HG03469 (cell line): ENCODE measurements around the gene GOLGA8M.
"Not testable (repeated sequence)": the region's sequence is repeated elsewhere in the genome, so short reads cannot be mapped to it uniquely, and the experiment has no call there.

ENCODE experiments used
- ATAC-seq: cut with Tn5 transposase; IDR thresholded peaks from one replicate; pipeline ENCODE4 v1.9.1; 2021; ENCODE audit warnings: mild to moderate bottlenecking, moderate library complexity, moderate number of reproducible peaks; ENCODE audit not compliant: unreplicated experiment

Gene GOLGA8M, protein sequence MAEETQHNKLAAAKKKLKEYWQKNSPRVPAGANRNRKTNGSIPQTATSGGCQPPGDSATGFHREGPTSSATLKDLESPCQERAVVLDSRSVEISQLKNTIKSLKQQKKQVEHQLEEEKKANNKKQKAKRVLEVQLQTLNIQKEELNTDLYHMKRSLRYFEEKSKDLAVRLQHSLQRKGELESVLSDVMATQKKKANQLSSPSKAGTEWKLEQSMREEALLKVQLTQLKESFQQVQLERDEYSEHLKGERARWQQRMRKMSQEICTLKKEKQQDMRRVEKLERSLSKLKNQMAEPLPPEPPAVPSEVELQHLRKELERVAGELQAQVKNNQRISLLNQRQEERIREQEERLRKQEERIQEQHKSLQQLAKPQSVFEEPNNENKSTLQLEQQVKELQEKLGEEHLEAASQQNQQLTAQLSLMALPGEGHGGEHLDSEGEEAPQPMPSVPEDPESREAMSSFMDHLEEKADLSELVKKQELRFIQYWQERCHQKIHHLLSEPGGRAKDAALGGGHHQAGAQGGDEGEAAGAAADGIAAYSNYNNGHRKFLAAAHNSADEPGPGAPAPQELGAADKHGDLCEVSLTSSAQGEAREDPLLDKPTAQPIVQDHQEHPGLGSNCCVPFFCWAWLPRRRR

DNA sequence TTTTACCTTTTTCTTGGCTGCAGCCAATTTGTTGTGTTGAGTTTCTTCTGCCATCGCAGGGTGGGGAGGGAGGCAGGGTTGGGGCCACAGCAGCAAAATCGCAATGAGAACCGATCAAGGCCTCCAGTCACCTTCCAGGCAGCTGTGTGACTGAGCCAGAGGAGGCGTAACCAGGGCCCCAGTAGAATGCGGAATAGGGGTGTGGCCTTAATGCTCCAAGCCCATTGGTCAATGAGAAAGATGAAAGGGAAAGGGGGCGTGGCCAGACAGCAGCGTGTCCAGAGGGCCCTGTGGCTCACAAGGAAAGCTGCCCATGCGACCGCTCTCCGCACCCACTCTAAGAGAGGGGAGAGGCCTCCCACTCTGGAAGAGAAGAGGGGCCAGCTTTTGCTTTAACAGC lies at the start of gene GOLGA8M:
Gene GOLGA8M, minus strand, starts transcription at position 152 of the 400 bp plus-strand sequence. Its CDS starts 98 bp downstream, at position 54.
- ATAC-seq: not testable (repeated sequence)

DNA sequence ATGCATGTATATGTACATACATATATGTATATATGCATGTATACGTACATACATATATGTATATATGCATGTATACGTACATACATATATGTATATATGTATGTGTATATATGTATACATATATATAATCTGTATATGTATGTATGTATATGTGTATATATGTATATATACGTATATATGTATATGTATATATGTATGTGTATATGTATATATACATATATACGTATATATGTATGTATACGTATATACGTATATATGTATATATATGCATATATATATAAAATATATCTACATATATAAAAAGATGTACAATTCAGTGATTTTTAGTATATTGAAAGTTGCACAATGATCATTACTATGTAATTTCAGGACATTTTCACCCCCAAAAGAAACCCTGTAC lies 30.7 kb upstream of the GOLGA8M start:
- not testable (repeated sequence) for ATAC-seq

DNA sequence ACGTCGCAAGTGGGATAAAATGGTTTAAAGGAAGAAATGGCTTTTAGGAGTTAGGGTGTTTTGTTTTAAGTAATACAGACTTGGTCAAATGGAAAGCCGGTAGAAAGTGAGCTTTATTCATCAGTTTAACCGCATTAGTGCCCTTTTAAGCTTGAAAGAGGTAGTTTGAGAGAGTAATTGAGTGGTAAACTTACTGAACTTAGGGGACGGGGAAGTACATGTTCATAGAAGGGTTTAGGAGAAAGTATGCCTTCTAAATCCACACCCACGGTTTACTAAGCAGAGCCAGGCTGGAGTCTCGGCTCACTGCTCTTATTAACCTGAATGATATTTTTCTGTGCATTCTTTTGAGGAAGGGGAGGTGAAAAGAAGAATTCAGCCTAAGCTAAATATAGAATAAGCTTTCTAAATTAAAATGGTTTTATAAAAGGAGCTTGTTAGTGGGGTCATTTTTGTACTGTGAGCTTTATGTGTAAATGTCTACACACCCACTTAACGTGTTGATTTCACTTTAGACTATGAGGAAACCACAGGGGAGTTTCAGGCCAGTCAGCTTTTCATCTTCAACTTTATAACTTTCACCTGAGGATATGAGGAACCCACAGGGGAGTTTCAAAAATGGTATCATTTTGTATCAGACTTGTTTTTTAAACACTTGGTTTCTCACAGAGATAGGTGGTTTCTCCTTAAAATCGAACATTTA lies 26.5 kb upstream of the GOLGA8M start:
- ATAC-seq: not testable (repeated sequence)

DNA sequence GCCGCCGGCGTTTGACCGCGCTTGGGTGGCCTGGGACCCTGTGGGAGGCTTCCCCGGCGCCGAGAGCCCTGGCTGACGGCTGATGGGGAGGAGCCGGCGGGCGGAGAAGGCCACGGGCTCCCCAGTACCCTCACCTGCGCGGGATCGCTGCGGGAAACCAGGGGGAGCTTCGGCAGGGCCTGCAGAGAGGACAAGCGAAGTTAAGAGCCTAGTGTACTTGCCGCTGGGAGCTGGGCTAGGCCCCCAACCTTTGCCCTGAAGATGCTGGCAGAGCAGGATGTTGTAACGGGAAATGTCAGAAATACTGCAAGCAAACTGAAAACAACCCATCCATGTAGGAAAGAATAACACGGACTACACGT lies 26.0 kb upstream of the GOLGA8M start:
- ATAC-seq: not testable (repeated sequence)

DNA sequence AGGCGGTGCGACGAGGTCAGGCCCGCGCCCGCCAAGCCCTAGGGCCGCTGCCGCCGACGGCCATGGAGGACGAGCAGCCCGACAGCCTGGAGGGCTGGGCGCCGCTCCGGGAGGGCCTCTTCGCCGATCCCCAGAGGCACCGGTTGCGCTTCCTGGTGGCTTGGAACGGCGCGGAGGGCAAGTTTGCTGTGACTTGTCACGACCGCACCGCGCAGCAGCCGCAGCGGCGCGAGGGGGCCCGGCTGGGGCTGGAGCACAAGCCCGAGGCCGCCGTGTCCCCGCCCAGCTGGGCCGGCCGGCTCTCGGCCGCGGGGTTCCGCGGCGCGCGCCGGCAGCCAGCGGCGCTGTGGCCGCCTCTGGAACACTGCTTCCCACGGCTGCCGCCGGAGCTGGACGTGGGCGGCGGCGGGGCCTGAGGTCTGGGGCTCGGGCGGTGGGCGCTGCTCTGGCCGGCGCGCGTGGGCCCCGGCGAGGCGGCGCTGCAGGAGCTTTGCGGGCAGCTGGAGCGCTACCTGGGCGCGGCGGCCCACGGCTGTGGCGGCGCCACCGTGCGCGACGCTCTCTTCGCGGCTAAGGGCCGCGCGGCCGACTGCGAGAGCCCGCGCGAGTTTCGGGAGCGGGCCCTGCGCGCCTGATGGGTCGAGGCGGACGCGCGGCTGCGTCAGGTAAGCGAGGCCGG lies 25.4 kb upstream of the GOLGA8M start:
- peak; percentile 37 for ATAC-seq

DNA sequence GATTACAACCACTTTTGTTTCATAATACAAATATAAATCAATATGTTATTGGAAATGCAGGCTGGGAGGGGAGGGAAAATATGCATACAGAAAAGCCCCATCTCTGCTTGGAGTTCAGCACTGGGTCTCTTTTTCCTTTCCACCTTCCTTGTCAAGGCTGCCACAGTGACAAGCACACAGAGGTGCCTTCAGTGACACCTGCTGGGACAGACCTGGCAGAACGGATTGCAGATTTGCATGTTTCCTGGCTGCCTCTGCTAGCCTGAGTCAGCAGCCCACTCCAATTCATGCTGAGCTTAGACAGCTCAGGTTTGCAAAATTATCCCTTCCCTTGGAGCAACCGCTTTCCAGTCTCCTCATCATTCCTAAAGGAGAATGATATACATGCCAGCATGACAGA lies 15.8 kb upstream of the GOLGA8M start:
- ATAC-seq: not testable (repeated sequence)

DNA sequence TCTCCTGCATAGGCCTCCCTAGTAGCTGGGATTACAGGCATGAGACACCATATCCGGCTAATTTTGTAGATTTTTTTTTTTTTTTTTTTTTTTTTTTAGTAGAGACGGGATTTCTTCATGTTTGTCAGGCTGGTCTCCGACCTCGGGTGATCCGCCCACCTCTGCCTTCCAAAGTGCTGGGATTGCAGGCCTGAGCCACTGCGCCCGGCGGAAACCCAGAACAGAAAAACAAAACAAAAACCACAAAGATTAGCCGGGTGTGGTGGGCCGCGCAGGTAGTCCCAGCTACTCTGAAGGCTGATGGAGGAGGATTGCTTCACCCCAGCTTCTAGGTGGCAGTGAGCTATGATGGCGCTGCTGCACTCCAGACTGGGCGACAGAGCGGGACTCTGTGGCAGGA lies 14.8 kb upstream of the GOLGA8M start:
- not testable (repeated sequence) for ATAC-seq

DNA sequence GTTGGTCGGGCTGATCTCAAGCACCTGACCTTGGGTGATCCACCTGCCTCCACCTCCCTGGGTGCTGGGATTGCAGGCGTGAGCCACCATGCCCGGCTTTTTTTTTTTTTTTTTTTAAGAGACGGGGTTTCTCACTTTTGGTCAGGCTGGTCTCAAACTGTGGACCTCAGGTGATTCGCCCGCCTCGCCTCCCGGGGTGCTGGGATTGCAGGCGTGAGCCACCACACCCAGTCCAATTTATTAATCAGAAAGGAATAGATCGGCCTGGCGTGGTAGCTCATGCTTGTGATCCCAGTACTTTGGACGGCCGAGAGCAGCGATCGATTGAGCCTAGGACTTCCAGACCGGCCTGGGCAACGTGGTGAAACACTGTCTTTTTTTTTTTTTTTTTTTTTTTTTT lies 13.9 kb upstream of the GOLGA8M start:
- no peak for ATAC-seq

DNA sequence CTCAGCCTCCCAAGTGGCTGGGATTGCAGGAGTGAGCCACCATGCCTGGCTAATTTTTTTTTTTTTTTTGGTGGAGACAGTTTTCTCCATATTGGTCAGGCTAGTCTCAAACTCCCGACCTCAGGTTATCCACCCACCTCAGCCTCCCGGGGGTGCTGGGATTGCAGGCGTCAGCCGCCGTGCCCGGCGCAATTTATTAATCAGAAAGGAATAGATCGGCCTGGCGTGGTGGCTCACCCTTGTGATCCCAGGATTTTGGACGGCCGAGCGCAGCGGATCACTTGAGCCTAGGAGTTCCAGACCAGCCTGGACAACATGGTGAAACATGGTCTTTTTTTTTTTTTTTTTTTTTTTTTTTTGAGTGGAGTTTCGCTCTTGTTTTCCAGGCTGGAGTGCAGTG lies 13.3 kb upstream of the GOLGA8M start:
- ATAC-seq: no peak

DNA sequence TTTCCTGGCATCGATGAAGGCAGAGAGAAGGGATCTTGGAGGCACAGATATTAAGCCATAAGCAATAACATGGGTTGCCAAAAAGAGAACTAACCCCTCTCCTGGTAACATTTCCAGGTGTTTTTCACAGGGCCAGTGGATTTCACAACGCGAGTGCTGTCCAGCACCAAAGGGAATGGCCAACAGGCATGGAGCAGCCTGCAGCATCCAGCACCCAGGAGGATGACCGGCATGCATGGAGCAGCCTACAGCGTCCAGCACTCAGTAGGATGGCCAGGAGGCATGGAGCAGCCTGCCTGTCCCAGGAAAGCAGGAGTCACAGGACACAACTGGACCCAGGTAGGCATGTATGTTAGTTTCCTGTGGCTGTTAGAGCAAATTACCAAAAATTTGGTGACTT lies 11.8 kb upstream of the GOLGA8M start:
- not testable (repeated sequence) for ATAC-seq

DNA sequence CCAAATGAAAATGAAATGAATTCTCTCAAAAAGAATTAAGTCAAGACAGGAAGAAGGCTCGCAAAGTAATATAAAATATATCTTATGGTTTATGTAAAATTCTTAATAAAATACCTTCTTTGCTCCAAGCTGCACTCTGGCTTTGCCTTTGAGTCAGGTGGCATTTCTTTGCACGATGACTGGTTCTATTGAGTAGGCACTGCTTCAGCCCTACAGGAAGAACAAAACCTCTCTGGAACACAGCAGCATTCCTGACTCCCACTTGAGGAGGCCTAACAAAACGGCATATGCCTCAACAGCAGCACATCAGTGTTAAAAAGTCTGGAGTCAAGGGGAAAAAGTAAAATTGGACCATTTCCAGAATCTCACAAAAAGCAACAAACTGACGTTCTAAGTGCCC lies 7.4 kb upstream of the GOLGA8M start:
- ATAC-seq: not testable (repeated sequence)

DNA sequence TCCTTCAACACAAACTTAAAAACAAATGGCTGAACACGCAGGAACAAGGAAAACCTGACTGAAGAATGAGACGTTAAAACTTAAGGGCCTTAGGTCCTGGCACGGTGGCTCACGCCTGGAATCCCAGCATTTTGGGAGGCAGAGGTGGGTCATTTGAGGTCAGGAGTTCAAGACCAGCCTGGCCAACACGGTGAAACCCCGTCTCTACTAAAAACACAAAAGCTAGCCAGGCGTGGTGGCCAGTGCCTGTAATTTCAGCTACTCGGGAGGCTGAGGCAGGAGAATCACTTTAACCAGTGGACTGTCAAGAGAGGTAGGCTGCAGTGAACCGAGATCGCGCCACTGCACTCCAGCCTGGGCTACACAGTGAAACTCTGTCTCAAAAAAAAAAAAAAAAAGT lies 6.4 kb upstream of the GOLGA8M start:
- not testable (repeated sequence) for ATAC-seq

DNA sequence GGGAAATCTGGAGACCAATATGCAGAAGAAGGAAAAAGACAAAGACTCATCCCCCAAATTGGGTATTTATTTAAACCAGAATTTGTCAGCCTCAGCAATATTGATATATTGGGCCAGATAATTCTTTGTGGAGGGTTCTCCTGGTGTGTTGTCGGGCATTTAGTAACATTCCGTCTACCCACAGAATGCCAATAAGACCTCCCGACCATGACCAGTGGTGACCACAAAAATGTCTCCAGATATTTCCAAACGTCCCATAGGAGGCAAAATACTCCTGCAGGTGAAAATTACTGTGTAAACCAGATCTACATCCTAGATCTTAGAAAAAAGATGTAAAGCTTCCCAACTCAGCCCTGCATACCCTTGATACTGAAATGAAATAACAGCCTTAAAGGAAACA lies 2.0 kb upstream of the GOLGA8M start:
- ATAC-seq: not testable (repeated sequence)

DNA sequence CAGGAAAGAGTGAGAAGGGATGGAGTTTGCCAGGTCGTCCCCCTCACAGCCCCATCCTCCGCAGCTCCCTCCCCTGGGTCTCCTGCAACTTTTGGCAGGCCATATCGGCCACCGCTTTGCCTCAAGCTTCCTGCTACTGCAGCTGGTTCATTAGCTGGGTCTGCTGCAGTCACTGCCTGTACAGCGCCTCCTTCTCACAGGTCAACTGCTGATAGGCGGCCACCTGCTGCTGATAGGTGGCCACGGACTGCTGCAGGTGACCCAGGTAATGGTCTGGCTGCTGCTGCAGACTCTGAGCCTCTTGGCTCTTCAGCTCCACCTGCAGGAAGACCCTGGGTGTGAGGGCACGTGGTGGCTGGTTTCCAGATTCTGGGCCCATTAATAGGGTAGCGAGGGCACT lies 8.3 kb downstream of the GOLGA8M start:
- not testable (repeated sequence) for ATAC-seq

DNA sequence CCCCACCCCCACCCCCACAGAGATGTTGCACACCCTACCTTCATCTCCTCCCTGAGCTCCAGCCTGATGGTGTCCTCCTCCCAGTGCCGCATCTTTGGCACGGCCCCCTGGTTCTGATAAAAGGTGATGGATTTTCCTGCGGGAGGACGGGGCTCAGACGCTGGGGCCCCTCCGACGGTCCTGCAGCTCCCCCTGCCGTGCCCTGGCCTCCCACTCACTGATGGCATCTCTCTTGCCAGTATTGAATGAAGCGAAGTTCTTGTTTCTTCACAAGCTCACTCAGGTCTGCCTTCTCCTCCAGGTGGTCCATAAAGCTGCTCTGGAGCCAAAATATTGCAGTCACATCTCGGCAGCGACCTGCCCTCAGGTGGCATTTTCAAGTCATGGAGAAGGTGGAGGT lies 9.8 kb downstream of the GOLGA8M start:
- ATAC-seq: not testable (repeated sequence)

DNA sequence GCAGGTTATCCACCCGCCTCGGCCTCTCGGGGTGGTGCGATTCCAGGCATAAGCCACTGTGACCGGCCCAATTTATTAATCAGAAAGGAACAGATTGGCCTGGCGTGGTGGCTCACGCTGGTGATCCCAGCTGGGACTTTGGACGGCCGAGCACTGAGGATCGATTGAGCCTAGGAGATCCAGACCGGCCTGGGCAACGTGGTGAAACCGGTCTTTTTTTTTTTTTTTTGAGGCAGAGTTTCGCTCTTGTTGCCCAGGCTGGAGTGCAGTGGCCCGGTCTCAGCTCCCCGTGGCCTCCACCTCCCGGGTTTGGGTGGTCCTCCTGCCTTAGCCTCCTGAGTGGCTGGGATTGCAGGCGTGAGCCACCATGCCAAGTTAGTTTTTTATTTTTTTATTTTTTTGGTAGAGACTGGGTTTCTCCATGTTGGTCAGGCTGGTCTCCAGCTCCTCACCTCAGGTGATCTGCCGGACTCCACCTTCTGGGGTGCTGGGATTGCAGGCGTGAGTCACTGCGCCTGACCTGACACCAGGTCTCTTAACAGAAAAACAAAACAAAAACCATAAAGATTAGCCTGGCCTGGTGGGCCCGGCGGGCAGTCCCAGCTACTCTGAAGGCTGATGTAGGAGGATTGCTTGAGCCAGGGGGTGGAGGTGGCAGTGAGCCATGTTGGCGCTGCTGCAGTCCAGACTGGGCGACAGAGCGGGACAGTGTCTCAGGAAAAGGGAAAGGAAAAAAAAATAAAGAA lies 18.0 kb downstream of the GOLGA8M start:
- not testable (repeated sequence) for ATAC-seq

DNA sequence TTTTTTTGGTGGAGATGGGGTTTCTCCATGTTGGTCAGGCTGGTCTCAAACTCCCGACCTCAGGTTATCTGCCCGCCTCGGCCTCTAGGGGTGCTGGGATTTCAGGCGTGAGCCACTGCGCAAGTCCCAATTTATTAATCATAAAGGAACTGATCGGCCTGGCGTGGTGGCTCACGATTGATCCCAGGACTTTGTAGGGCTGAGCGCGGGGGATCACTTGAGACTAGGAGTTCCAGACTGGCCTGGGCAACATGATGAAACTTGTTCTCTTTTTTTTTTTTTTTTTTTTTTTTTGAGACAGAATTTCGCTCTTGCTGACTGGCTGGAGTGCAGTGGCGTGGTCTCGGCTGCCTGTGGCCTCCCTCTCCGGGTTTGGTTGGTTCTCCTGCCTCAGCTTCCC lies 19.2 kb downstream of the GOLGA8M start:
- ATAC-seq: not testable (repeated sequence)

DNA sequence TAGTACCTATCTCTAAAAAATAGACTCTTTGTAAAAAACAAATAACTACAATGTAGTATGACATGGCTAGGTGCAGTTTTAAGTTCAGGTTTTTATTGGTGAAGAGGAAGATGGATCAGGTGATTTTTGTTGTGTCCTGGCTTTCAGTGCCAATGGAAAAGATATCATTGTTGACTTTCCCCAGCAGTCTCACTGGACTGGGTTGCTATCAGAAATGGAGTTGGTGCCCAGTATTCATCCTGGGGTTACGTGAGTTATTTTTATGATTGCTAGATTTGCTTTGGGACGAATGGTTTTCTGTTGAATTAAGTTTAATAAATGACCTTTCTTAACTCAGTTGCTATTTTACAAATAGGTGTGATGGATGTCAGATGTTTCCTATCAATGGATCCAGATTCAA lies 38.7 kb downstream of the GOLGA8M start:
- not testable (repeated sequence) for ATAC-seq

DNA sequence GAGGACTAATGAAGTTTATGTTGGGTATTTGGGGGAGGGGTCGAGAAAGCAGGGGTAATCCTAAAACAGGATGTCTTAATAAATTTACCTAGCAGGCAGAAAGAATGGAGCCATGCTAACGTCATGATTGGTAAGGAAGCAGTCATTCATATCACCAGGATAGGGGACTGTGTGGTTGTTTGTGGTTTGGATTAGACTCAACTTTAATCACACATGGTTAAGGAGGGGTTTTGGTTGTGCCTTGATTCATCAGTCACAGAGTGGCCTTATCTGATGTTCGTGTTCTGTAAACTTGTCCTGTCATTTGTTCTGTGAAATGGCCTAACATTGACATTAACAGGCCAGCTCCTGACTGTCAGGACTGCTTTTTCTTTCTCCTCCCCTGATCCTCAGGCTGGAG lies 40.1 kb downstream of the GOLGA8M start:
- not testable (repeated sequence) for ATAC-seq

DNA sequence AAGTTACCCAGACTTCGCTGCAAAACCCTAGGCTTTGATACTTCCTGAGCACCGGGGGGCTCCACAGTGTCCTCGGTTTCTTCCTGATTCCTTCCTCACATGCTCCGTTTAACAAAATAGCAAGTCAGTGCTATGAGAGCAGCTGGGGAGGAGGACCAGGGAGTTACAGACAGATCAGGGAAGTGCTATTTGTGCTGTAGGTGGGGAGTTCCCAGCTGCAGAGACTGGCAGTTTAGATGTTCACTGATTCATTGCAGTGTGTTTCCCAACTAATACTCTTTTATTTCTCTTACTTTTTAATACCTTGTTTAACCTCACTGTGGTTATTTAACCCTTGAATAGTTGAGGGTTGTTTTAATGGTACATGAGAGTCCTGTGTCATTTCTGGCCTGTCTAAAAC lies 45.8 kb downstream of the GOLGA8M start:
- ATAC-seq: not testable (repeated sequence)
